ENCODE results near the gene GGT5.

DNA sequence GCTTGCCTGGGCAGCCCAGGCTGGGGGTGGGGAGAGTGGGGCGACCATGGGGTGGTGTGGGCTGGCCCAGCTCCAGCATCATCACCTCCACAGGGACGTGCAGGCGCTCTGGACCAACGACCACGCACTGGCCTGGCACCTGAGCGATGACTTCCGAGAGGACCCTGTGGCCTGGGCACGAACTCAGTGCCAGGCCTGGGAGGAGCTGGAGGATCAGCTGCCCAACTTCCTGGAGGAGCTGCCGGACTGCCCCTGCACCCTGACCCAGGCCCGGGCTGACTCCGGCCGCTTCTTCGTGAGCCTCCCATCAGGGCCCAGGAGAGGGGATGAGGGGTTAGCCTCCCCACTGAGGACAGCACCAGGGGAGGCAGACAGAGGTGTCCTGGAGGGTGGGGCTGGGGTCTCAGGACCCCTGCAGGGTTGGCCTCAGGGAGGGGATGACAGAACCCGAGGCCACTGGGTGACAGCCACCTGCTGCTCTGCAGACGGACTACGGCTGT lies 59.8 kb downstream of the GGT5 start:
- TF ChIP-seq, protein P1, sequence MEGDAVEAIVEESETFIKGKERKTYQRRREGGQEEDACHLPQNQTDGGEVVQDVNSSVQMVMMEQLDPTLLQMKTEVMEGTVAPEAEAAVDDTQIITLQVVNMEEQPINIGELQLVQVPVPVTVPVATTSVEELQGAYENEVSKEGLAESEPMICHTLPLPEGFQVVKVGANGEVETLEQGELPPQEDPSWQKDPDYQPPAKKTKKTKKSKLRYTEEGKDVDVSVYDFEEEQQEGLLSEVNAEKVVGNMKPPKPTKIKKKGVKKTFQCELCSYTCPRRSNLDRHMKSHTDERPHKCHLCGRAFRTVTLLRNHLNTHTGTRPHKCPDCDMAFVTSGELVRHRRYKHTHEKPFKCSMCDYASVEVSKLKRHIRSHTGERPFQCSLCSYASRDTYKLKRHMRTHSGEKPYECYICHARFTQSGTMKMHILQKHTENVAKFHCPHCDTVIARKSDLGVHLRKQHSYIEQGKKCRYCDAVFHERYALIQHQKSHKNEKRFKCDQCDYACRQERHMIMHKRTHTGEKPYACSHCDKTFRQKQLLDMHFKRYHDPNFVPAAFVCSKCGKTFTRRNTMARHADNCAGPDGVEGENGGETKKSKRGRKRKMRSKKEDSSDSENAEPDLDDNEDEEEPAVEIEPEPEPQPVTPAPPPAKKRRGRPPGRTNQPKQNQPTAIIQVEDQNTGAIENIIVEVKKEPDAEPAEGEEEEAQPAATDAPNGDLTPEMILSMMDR (IDR thresholded peaks at IDR 0.05; ENCODE audit: low read length), result no peak
- TF ChIP-seq EZH2 (optimal IDR thresholded peaks at IDR 0.05; ENCODE audit: low read depth, low read length) (no peak), EZH2phosphoT487 (IDR thresholded peaks at IDR 0.05; ENCODE audit: low read length) (no peak)

All from MM.1S (cell line).